ENCODE measurements around the gene ASPDH. TPM values are rescaled to one million over a fixed set of nuclear protein-coding genes. Genes with fewer than 3 reads are reported as not detected.

ASPDH gene
- total and polyA plus RNA-seq, 2 donors (not counting 3 experiments of a cell fraction or from before 2014, with no cell fraction given): not detected

DNA sequence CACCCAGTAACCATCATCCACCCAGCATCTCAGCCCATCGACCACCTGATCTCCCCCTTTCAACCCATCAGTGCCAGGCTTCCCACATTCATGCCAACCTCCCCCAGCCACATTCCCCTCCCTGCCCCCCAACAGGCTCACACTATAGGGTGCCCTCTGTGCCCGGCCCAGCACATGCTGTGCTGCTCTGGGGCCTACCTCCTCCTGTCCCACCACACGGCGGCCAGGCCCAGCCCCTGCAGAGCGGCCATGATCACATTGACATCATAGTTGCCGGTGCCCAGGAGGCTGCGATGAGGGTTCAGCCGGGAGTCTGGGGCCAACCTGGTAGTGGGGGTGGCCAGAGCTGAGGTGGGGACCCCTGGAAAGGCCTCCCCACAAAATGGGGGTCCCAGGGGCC is 6.3 kb downstream of the ASPDH start:
- FAIRE-seq: no peak
- CTCF ChIA-PET: no interaction called here
- dilution Hi-C loops (cut with MboI; ENCODE audit: extremely low pct_ligation_motif_present, low sequenced_read_pairs): no loop called here

More for the DNA sequence above, 6.3 kb downstream of the ASPDH start:
- H3K27ac ChIP-seq (ENCODE audit: insufficient read depth, low read depth, low read length): no peak overlapping the region
- no peak for DNase-seq (ENCODE audit: low read depth, low spot score)
- no peak overlapping the region for H2AFZ ChIP-seq (ENCODE audit: low read depth, low read length)
- no peak overlapping the region for H3K9ac ChIP-seq (replicated peaks; ENCODE audit: extremely low read depth, insufficient read depth, low read length)
- H3K9me1 ChIP-seq (replicated peaks; ENCODE audit: control insufficient read depth, extremely low read depth, insufficient read depth, low read length): no peaks in the 10 kb centered on the region
- intact Hi-C loops (cut with micrococcal nuclease): no loop called here
- no peaks in the 10 kb centered on the region for H3K27me3 ChIP-seq (ENCODE audit: control insufficient read depth in 2 of 2, insufficient read depth in 2 of 2, low read length in 2 of 2)
- no peak overlapping the region for H3K4me3 ChIP-seq (replicated peaks in 1 of 3; ENCODE audit: insufficient read depth in 1 of 3, low read depth in 1 of 3, low read length in 3 of 3)
- POLR2A ChIA-PET: no interaction called here
- H3K36me3 ChIP-seq (ENCODE audit: control insufficient read depth in 2 of 2, extremely low read depth in 1 of 2, insufficient read depth in 2 of 2, low read length in 2 of 2): no peaks in the 10 kb centered on the region
- TF ChIP-seq POLR2AphosphoS5 (IDR thresholded peaks at IDR 0.05; ENCODE audit: insufficient read depth, low read depth, low read length): no peak
- no peak for TF ChIP-seq MYC (IDR thresholded peaks at IDR 0.05; ENCODE audit: low read depth, low read length)
- no peak for TF ChIP-seq FOS (IDR thresholded peaks at IDR 0.05; ENCODE audit: borderline replicate concordance, insufficient read depth, low read length)
- no peak for TF ChIP-seq EZH2 (IDR thresholded peaks at IDR 0.05; ENCODE audit: borderline replicate concordance, low read depth, low read length, severe bottlenecking)
- no peak for TF ChIP-seq CTCF (IDR thresholded peaks at IDR 0.05; ENCODE audit: extremely low read depth in 1 of 2, insufficient read depth in 1 of 2, low read depth in 1 of 2, low read length in 2 of 2)
- no peak for TF ChIP-seq POLR2A (IDR thresholded peaks at IDR 0.05; ENCODE audit: low read depth, low read length)
- TF ChIP-seq GATA2 (IDR thresholded peaks at IDR 0.05; ENCODE audit: insufficient read depth, insufficient read length, low read depth, low read length): no peak
- TF ChIP-seq, protein P1, sequence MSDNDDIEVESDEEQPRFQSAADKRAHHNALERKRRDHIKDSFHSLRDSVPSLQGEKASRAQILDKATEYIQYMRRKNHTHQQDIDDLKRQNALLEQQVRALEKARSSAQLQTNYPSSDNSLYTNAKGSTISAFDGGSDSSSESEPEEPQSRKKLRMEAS (IDR thresholded peaks at IDR 0.05; ENCODE audit: insufficient read depth, insufficient read length): no peak
- no peak for TF ChIP-seq JUN (IDR thresholded peaks at IDR 0.05; ENCODE audit: borderline replicate concordance, insufficient read depth, insufficient read length, low read depth)
- no TSS peak for BruUV-seq (replicated peaks)
- H3K9me3 ChIP-seq (replicated peaks; ENCODE audit: control insufficient read depth, insufficient read depth, low read length): no peaks in the 10 kb centered on the region
- no peaks in the 10 kb centered on the region for H4K20me1 ChIP-seq (replicated peaks; ENCODE audit: control insufficient read depth, extremely low read depth, insufficient read depth, low read length)
- peaks cover 7% of the 10 kb centered on the region for H3K4me1 ChIP-seq (ENCODE audit: control insufficient read depth, extremely low read depth, insufficient read depth, low read length)
- no peaks in the 10 kb centered on the region for H3K79me2 ChIP-seq (ENCODE audit: control insufficient read depth, insufficient read depth, low read length)
- no peak overlapping the region for H3K4me2 ChIP-seq (ENCODE audit: insufficient read depth, low read length)

All from endothelial cell of umbilical vein (primary cell).